HG03575 (cell line): ENCODE measurements around the gene GPR148.
"Not testable (repeated sequence)": the region's sequence is repeated elsewhere in the genome, so short reads cannot be mapped to it uniquely, and the experiment has no call there.

ENCODE experiments used
- ATAC-seq: cut with Tn5 transposase; IDR thresholded peaks from one replicate; pipeline ENCODE4 v1.9.1; 2021; ENCODE audit not compliant: unreplicated experiment, insufficient number of reproducible peaks, low FRiP score; ENCODE audit errors: extremely low read depth

GPR148 gene, protein sequence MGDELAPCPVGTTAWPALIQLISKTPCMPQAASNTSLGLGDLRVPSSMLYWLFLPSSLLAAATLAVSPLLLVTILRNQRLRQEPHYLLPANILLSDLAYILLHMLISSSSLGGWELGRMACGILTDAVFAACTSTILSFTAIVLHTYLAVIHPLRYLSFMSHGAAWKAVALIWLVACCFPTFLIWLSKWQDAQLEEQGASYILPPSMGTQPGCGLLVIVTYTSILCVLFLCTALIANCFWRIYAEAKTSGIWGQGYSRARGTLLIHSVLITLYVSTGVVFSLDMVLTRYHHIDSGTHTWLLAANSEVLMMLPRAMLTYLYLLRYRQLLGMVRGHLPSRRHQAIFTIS

DNA sequence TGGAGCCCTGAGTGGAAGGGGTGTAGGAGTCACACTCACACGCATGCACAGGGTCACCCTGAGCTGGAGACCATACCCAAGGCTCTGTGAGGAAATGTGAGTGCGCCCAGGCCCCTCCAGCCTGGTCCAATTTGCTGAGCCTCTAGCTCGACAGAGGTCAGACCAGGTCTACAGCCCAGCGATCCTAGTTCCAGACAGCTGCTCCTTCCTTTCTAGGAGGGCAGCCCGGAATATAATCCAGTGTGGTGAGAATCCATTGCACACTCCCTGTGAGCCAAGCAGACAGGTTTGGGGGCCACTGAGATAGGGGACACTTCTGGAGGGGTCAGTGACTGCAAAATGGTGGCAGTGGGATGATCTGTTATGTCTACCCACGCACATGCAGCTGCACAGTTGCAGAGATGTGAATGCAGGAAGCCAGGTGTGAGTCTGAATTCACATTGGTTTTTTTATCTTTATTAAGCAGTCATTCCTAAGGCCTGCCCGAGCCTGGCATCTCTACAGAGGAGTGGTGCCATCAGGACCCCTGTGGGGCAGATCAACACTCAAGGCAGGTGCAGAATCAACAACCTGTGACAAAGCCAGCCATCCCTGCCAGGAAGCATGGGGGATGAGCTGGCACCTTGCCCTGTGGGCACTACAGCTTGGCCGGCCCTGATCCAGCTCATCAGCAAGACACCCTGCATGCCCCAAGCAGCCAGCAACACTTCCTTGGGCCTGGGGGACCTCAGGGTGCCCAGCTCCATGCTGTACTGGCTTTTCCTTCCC, at the start of gene GPR148:
Gene GPR148, plus strand, starts transcription at position 522 of the 768 bp plus-strand sequence. Its CDS starts 82 bp downstream, at position 604.
- no peak for ATAC-seq

DNA sequence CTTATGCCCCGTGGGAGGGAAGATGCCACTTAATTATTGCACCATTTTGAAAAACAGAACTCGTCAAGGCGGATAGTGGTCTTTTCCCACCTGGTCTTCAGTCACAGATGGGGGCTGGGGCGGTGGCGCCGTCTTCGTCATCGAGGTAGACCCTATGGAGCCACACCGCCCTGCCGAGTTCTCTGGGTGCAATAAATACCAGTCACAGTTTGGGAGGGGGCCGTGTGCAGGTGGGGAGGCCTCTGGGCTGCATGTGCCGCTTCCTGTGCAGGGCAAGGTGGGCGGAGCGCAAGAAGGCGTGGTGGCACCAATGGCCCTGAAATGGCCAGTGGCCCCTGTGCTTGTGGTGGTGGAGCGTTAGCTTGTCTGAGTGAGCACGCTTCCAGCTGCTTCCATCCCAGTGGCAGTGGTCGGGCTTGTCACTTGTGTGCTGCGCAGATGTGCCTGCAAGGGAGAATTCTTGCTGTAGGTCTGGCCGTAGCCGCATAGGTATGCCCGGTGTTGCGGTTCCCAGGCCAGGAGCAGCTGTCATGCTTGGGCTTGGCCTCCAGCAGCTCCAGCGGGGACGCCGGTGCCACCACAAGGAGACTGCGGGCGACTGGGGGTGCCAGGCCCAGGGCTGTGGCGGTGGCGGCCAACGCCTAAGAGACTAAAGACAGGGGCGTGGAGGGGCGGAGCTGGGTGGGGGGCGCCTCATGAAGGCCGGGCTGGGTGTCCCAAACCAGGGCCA, 36.7 kb upstream of the GPR148 start:
- ATAC-seq: not testable (repeated sequence)

DNA sequence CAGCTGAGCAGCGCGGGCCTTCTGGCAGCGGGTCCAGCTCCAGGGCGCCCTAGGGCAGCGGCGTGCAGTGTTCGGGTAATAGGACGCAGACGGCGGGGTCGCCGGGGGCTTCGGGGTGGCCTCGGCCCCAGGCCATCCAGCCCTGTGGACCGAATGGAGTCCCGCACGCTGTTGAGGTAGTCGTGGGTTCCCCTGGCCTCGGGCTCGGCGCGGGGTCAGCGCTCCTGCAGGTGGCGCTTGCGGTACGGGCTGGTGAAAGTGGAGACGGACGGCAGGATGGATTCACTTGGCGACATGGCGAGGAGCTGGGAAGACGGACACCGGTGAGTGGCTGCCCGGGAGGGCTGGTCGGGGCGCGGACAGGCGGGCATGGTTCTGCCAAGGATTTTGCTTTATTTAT, 35.4 kb upstream of the GPR148 start:
- ATAC-seq: not testable (repeated sequence)

DNA sequence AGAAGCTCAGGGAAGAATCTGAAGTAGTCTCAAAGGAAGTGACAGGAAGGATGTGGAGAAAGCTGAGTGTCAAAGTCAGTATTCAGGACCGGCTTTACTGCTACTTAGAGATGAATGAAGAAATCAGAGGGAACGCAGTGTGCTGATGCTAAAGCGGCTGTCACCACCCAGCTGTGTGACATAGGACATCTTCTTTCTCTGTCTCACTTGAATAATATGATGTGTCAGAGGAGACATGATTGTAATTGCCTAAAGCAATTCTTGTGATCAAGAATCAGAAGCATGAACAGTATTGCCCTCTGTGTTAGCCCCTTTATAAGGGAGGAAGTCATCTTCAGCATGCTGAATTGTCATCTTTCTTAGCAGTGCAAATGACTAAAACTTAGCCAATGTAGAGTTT, 25.6 kb upstream of the GPR148 start:
- ATAC-seq: not testable (repeated sequence)

DNA sequence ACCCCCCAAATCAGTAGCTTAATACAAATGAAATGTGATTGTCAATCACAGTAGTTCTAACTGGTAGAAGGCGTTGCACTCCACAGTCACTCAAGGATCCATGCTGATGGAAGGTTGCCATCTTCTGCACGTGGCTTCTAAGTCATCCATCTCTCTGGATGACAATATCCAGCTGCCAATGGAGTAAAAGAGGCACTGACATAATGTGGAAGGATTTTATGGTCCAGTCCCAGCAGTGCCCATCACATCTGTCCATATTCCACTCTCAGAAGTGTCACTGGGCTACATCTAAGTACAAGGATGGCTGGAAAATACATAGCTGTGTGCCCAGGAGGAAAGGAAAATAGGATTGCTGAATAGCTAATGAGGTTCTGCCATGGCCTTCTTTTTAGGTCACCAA, 14.1 kb upstream of the GPR148 start:
- ATAC-seq: not testable (repeated sequence)

DNA sequence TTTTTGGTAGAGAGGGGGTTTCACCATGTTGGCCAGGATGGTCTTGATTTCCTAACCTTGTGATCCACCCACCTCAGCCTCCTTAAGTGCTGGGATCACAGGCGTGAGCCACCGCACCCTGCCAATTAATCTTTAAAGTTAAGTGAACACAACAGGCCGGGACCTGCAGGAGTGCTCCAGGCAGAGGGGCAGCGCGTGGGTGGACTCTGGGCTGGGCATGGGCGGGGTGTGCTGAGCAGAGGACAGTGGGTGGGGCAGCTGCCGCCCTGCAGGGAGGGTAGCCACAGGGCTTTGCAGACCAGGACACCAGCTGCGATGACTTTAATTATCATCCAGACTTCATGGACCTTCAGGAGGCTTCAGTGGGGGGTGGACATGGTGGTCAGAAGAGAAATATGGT, 8.8 kb upstream of the GPR148 start:
- ATAC-seq: no peak

DNA sequence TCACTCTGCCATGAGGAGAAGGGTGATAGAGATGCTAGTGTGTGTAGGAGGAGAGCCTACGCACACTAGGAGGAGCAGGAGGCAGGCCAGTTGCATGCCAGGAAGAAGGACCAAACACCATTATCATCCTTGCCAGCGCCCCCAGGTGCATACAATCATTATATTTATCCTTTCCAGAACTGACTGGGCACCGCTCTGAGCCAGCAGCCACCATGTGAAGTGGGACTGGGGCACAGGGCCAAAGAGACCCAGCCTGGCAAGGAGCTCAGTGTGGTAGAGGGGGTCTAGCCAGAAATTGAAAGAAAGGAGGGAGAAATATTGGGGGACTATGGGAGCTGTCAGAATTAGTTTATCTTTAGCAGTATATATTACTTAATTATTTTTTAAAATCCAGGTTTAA, 8.3 kb upstream of the GPR148 start:
- no peak for ATAC-seq

DNA sequence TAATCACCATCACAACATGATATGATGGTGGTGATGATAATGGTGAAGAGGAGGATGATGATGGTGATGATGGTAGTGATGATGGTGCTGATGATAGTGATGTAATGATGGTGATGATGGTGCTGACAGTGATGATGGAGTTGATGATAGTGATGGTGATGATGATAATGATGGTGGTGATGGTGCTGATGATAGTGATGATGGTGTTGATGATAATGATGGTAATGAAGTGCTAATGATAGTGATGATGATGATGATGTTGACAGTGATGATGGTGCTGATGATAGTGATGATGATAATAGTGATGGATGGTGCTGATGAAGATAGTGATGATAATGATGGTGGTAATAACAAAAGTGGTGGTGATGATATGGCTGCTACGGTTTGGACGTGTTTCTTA, 4.4 kb upstream of the GPR148 start:
- no peak for ATAC-seq

DNA sequence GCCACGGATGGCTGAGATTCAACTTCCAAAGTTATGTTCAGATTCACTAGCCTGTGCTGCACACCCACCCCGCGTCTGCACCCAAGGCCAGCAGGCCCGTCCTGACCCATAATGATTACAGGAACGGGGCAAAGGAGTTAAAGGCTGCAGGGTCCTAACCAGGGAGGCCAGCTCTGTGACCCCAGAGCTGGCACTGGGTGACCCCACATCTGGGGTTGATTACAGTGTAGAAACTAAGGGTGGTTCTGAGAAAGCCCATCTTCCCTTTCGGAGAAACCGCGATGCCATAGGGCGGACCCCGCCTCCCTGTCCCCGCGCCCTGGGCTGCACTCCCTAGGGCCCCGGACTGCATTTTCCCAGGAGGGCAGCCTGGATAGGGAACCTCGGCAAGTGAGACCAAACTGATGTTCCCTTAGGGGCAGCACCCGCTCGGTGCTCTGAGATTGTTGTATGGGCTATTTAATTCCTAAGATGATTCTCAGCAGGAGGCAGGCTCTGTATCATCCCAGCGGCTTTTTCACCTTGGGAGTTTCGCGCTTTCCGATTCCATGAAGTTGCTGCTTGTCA, 2.2 kb upstream of the GPR148 start:
- ATAC-seq: no peak

DNA sequence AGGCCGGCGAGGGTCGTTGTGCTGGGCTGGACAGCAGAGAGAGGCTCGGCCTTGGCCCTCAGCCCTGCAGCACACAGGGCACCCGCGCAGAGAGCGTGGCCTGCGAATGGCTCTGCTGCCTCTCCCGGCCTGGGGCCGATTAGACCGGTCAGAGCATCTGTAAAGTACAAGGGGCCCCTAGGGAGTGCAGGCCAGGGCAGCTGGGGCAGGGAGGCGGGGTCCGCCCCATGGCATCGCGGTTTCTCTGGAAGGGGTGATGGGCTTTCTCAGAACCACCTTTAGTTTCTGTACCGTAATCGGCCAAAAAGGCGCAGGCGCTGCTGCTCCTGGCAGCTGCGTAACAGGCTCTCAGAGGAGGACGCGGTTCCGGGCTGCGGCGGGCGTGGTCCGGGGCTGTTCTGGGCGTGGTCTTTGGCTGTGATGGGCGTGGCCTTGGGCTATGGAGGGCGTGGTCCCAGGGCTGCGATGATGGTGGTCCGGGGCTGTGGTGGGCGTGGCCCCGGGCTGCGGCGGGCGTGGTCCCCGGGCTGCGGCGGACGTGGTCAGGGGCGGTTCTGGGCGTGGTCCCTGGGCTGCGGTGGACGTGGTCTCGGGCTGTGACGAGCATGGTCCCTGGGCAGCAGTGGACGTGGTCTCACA, 1.5 kb upstream of the GPR148 start:
- ATAC-seq: peak; percentile 63

DNA sequence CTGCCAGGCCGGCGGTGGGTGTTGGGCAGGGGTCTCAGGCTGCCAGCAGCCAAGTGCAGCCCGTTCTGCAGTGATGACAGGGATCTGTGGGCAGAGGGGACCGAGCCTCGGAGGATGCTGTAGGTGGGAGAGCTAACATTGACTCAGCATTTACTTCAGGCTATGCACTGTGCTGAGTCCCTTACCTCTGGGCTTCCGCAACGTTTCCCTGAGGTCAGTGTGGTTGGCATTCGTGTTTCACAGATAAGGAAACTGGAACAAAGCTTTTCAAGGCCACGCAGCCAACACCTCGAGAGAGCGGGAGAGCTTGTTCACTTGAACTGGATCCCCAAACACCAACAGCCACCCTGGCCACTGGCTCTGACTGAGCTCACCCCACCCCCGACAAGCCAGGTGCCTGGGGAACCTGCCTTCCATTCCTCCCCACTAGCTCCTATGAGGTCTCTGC, 839 bp upstream of the GPR148 start:
- no peak for ATAC-seq

DNA sequence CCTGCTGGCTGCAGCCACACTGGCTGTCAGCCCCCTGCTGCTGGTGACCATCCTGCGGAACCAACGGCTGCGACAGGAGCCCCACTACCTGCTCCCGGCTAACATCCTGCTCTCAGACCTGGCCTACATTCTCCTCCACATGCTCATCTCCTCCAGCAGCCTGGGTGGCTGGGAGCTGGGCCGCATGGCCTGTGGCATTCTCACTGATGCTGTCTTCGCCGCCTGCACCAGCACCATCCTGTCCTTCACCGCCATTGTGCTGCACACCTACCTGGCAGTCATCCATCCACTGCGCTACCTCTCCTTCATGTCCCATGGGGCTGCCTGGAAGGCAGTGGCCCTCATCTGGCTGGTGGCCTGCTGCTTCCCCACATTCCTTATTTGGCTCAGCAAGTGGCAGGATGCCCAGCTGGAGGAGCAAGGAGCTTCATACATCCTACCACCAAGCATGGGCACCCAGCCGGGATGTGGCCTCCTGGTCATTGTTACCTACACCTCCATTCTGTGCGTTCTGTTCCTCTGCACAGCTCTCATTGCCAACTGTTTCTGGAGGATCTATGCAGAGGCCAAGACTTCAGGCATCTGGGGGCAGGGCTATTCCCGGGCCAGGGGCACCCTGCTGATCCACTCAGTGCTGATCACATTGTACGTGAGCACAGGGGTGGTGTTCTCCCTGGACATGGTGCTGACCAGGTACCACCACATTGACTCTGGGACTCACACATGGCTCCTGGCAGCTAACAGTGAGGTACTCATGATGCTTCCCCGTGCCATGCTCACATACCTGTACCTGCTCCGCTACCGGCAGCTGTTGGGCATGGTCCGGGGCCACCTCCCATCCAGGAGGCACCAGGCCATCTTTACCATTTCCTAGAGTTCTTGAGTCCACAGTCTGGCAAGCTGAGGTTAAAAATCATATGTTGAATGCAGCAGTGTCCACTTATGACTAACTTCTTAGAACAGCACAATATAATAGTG, 741 bp downstream of the GPR148 start:
- no peak for ATAC-seq

DNA sequence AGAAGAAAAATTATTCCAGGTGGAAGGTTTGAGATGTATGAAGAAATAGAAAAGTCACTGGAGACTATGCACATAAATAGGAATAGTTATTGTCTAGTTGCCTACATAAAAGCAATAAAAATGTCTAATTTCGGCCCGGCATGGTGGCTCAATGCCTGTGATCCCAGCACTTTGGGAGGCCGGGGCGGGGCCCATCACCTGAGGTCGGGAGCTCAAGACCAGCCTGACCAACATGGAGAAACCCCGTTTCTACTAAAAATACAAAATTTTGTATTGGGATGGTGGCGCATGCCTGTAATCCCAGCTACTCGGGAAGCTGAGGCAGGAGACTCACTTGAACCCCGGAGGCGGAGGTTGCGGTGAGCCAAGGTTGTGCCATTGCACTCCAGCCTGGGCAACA, 3.4 kb downstream of the GPR148 start:
- not testable (repeated sequence) for ATAC-seq

DNA sequence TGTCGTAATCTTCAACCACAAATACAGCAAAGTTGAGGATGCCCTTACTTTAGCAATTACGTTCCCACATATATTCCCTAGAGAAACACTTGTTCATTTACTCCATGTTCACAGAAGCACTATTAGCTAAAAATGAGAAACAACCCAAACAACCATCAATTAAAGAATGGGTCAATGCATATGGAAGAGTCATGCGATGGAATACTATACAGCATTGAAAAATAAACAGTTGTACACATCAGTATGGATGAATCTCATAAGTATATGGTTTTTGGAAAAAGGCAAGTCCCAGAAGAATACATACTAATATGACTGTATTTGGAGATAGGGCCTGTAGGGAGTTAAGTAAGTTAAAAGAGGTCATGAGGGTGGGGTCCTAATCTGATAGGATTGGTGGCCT, 6.3 kb downstream of the GPR148 start:
- ATAC-seq: no peak

DNA sequence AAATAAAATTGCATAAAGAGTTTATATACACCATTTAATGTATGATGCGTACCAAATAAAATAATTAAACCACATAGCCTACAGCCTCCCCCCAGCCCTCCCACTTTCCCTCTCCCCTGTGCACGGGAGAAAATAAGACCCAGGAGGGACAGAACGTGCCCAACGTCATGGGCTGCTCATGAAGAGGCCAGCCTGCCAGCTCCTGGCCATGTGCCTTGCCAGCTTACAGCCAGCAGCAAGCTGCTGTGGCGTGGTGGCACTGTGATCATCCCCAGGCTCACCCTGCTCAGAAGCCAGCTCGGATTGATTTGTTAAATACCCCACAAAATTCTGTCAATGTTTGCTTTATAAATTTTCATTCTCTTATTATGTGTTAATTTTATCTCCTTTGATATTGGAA, 7.6 kb downstream of the GPR148 start:
- no peak for ATAC-seq

DNA sequence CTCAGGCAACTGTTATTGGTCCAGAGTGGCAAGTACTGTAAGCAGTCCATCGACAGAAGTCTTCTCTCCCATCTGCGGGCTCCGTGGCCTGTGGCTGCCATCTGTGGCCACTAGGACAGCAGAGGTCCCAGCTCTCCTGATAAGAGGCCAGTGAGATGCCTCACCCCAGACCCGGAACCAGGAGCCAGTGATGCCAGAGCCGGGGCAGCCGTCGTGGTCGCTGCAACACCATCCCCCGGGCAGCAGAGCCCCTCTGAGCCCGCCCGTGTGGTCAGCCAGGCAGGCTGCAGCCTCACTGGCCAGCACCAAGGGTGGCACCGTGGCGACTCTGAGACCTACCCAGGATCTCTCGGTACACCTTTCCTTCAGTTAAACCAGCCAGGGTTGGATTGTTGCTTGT, 8.7 kb downstream of the GPR148 start:
- no peak for ATAC-seq

DNA sequence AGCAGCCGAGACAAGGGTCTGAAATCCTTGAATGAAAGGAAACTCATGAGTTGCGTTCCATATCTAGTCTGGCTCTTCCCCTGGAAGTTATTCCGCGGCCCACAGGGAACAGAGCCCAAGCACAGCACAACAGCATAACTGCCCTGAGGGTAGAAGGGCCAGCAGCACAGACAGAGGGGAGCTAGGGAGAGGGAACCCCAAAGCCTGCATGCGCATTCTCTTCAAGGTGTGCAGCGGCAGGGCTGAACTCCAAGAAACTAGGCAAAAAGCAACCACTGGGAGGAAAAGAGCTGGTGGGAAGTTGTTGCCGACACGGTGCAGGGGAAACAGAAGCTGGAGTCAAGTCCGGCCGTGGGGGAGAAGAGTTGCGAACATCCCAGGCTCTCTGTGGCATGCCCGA, 11.8 kb downstream of the GPR148 start:
- no peak for ATAC-seq

DNA sequence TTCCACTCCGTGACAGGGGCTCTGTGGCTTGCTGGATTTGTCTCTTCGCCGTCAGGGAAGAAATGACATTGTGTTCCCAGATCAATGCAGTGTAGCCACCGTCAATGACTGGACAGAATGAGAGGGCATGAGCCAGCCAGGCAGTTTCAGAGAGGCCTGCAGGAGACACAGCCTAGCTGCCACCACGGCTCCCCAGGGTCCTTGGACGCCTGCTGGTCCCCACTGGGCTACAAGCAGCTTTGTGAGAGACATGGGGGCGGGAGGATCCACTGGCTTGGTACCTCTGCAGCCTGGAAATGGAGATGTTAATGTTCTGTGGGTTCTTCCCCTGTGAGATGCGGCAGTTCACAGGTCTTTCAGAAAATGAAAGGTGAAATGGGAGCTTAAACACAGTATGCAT, 14.4 kb downstream of the GPR148 start:
- no peak for ATAC-seq
